T-helper 22 cell (primary cell): ENCODE results near the gene IMP3.

Experiments
- DNase-seq: peaks from one replicate; pipeline ENCODE4 v3.0.0-alpha.2; 2020; ENCODE audit warnings: low read depth

IMP3 gene

GRCh38 chr15:75620841-75621391, 19.1 kb downstream of the IMP3 start:
- DNase-seq, result no peak

DNA sequence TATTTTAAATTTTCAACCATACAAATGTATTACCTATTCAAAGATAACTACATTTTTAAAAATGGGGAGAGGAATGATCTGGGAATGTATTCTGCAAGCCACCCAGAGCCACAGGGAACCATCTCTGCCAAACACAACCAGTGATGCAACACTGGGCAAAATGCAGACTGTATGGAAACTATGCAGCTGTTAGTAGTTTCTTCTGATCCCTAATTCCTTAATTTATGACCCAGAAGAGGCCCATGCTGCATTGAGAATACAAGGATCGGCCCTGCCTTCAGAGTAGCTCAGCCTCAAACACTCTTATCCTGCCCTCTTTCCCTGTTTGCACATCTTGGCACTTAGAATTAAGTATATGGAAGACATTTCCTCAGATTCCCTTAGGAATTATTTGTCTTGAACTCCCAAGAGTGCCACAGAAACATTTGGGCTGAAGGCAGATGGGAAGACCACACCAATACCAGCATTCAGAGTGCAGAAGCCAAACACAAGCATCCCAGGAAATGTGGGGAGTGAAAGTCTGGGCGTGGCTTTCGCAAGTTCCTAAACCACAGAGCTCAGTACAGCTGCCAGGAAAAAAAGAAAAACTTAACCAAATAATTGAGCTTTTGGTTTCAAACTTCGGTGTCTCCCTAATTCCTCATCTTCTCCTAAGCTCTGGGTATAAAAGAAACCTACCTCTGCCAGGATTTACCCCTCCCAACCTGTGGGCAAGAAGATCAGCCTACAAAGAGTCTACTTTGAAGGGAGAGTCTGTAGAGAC, 19.8 kb downstream of the IMP3 start:
- DNase-seq, result no peak

DNA sequence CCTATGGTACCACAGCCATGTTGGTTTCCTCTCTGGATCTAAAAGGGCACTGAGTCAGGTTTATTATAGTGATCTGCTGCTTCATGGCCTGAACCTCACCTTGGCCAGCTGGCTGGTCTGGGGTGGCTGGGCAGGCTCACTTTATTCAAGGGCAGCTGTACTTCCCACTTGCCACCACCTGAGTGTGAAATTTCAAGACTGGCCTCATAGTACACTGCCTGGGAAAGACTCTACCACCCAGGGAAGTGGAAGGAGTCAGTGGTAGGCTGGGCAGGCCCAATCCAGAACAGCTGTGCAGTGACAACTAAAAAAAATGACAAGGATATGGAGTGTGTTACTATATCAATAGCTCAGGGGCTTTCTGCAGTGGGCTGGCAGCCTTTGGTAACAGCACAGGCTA, 23.3 kb downstream of the IMP3 start:
- no peak for DNase-seq

DNA sequence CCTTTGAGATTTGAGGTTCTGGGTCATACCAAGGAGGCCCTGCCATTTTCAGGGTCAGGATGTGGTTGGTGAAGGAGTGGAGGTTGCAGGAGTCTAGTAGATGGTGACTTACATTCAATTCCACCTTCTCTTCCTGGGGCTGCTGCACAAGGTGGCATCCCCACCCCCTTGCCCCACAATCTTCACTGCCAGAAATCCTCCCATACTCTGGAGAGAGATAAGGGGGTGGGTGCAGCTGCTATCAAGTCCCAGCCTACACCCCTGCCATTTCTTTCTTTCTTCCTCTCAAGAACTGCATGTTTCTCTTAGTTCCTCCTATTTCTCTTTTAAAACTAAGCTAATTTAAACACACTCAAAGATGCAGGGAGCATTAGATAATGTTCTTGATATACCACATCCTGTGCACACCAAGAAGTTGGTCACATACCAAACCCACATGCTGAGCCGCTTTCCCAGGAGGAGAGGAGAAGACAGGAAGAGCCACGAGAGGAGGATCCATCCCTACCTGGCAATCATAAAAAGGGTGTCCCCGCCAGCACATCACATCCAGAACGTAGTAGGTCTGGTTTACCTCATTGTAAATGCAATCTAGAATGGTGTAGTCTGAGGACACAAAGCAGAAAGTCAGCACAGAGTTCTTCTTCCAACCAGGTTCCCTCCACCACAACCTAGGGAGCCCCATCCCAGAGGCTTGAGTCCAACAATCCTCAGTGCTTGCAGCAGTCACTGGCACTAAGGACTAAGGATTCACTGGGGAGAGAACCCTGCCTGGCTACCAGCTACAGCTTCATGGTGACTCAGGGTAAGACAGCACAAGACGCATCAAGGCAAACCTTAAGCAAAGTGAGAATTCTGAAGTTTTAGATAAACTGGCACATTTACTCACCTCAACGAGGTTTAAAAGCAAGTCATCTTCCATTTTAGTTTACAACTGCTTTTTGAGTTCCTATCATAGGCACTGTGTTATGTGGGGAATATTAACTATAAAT, 33.0 kb downstream of the IMP3 start:
- DNase-seq, result no peak

GRCh38 chr15:75606026-75606425, 34.0 kb downstream of the IMP3 start:
- DNase-seq, result no peak

DNA sequence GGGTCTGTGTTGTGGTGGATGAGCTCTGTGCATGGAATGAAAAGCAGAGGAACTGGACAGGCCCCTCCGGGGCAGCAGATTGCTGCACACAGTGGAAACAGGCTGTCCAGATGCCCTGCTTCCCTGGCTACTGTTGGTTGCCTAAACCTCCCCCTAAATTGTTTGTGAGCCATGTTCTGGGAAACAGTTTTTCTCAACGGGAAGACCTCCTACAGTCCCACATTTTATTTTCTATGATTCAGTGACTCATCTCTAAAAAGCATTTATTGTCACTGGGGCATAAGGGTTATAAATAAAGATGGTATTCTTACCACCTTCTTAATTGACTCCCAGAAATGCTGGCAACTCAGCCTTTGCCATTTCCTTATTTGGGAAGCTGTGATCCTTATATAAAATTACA, 40.6 kb downstream of the IMP3 start:
- DNase-seq, result no peak

GRCh38 chr15:75598361-75598760, 41.7 kb downstream of the IMP3 start:
- DNase-seq, result no peak

DNA sequence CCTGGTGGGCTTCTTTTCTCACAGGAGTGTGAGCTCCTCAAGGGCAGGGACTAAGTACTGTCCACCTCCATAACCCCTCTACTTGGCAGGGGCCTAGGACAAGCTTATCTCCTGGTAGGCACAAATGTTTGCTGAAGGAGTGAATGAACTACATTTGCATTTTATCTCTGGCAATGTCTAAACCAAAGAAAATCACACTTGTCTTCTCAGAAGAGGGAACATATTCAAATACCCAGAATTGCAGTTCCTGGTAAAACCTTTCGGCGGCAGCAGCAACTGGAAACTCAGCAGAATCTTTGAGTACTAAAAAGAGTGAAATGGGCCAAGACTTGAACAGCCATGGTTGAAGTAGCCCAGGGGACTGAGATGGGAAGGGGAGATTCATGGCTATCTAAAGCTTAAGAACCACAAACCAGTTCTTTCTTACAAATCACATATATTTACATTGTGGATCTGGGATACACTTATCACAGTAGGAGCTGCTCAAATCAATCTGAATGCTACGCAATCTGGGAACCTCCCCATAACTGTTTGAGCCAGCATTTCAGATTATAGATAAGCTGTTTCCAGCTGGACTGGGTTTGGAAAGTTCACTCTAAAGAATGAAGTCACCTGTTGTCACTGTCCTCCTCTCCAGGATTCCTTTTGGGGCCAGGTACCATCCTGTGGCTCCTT, 42.2 kb downstream of the IMP3 start:
- DNase-seq, result no peak

DNA sequence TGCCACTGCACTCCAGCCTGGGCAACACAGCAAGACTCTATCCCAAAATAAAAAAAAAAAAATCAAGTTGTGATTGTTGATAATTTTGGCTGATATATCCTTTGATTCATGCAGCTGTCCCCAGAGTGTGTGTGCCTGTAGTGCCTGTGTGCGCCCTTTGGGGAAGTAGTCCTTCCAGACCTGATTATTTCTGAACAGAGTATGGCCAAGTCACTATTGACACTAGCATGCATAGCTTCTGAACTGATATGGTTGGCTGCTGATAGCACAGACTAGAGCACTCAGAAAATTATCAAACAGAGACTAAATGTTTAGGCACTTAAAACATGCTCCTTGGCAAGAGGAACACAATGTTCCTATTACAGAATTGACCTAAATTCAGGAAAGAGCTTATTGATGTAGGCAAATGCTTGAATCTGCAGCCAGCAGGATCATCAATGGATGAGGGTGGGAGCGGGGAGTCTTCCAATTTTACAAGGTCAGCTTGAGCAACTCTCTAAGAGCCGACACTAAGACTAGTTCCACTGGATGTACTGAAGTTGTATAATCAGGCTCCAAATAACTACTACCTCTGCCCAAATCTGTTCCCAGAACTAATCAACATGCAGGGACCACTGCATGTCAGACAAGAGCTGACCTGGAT, 43.2 kb downstream of the IMP3 start:
- no peak for DNase-seq

- no peak for DNase-seq
These were observed 45.7 kb downstream of the IMP3 start for GRCh38 chr15:75594276-75594675.

DNA sequence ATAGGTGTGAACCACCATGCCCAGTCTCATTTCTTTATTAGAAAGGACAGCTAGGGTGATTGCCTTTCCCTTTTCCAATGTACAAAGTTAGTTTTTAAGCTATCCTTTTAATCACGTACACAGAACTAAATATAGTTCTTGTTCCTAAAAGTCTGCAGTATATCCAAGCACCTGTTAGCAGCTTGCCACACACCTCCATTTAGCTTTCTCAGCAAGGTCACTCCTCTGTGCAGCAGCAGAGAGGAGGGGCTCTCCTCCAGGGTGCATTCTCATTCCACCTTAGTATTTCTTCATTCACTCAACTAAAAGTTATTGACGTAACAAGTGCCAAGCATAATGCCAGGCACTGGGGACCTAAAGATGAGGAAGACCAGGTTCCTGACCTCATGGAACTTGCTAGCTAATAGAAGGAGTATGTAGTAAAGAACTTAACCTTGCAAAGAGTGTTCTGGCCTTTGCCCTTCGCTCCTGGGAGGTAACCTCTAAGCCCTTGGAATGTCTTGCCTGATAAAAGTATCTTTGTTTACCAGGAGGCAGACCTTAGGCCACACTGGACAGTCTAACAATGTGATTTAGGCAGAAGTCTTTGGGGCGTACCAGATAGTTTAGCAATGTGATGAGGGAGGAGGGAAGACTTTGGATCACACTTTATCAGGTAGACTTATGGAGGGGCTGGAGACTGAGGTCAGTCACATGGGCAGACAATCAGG, 48.2 kb downstream of the IMP3 start:
- no peak for DNase-seq

DNA sequence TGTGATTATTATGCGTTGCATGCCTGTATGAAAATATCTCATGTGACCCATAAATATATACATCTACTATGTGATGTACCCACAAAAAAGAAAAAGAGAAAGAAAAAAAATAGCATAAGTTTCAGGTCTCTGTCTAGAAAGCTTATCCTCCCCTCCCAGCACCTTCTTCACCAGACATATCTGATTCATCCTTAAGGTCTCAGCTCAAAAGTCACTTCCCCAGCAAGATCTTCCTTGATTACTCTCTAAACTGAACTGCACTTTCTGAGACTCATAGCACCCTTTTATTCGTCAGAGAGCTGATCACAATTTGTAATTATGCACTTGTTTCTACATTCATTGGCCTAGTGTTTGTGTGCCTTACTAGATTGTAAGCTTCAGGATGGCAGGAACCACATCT, 49.8 kb downstream of the IMP3 start:
- no peak for DNase-seq
